Esophagus muscularis mucosa (tissue), 4 donors: ENCODE data around the gene CCL2. TPM values are rescaled to one million over a fixed set of nuclear protein-coding genes. Genes with fewer than 3 reads are reported as not detected.

Experiments
- DNase-seq: peaks from one replicate; pipeline ENCODE4 v3.0.0-alpha.2; 2017; ENCODE audit errors: extremely low spot score
- H3K27ac ChIP-seq, 4 donors: fragments of 200-600 bp; sonication (generic); replicated peaks in 1 of 4; 1 replicate in 3 of 4; 2 replicates in 1 of 4; pipeline ENCODE4 v1.5.1; 2016 to 2019; ENCODE audit warnings: mild to moderate bottlenecking in 1 of 4
- H3K27me3 ChIP-seq, 4 donors: fragments of 200-600 bp; sonication (generic); one replicate each; pipeline versions ENCODE4 v1.5.1 to v1.6.0; 2016 to 2019
- H3K36me3 ChIP-seq, 4 donors: fragments of 200-600 bp; sonication (generic); one replicate each; pipeline ENCODE4 v1.5.1; 2016 to 2019
- H3K4me1 ChIP-seq, 4 donors: fragments of 200-600 bp; sonication (generic); one replicate each; pipeline ENCODE4 v1.5.1; 2016 to 2019
- H3K4me3 ChIP-seq, 4 donors: fragments of 200-600 bp; sonication (generic); 1 replicate in 2 of 4; 2 replicates in 2 of 4; pipeline ENCODE4 v1.5.1; 2016 to 2019; ENCODE audit warnings: mild to moderate bottlenecking in 4 of 4, moderate library complexity in 1 of 4
- H3K9me3 ChIP-seq, 4 donors: fragments of 200-600 bp; sonication (generic); 1 replicate in 3 of 4; 2 replicates in 1 of 4; pipeline ENCODE4 v1.5.1; 2016 to 2019
- EP300 ChIP-seq: sonication (generic); formaldehyde crosslinking; IDR thresholded peaks from one replicate; pipeline ENCODE4 v1.6.1; 2017; ENCODE audit warnings: antibody characterized with exemption
- POLR2A ChIP-seq: fragments of 450-650 bp; IDR thresholded peaks from one replicate; pipeline ENCODE4 v1.6.1; 2017; ENCODE audit warnings: antibody characterized with exemption, moderate library complexity, mild to moderate bottlenecking, low read depth
- POLR2AphosphoS5 ChIP-seq, 2 donors: sonication (generic); formaldehyde crosslinking; IDR thresholded peaks; one replicate each; pipeline ENCODE4 v1.6.1; 2017; ENCODE audit warnings: antibody characterized with exemption in 2 of 2
- WGBS: methylation state at CpG from one replicate; pipeline ENCODE4 v1.1.5; 2018; 5-methylcytosine and 5-hydroxymethylcytosine counted together
- intact Hi-C: fragments of 100-400 bp; cut with DNase I; formaldehyde crosslinking; loops from one replicate; pipeline ENCODE4 v1.15.1; 2023
- total RNA-seq, 4 donors: library from RNA; depleted of rRNA; stranded (reverse); fragments of >200 nt; gene quantifications; one replicate each; pipeline versions ENCODE4 v1.1.0 to v1.2.1, GENCODE V29; 2016
- TF ChIP-seq, protein P1 (sequence below), 3 experiments: fragments of 200-600 bp in 2 of 3; fragments of 450-650 bp in 1 of 3; sonication (generic) in 2 of 3; IDR thresholded peaks; one replicate each; pipeline ENCODE4 v1.5.1; 2017 to 2019; ENCODE audit warnings: antibody characterized with exemption in 3 of 3, mild to moderate bottlenecking in 2 of 3, moderate library complexity in 1 of 3

Gene CCL2
- total RNA-seq, 4 donors from 2014 or later = 7.1 to 514 (median 20.8) TPM

DNA sequence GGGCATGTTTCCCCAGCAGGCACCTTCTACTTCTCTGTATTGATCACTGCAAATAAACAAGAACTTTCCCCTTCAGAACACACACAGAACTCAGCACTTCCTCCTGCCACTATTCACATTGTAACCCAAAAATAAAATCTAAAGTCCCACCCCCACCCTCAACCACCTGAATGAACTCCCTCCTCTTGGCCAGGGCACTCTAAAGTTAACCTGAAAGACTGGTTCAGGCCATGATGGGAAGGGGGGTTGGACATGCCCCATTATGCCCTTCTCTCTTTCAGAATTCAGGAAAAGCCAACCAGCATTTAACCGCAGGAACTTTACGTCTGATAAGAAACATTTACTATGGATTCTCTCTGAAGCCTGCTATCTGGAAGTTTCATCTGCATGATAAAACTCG, 27.4 kb upstream of the CCL2 start:
- TF ChIP-seq, protein P1, sequence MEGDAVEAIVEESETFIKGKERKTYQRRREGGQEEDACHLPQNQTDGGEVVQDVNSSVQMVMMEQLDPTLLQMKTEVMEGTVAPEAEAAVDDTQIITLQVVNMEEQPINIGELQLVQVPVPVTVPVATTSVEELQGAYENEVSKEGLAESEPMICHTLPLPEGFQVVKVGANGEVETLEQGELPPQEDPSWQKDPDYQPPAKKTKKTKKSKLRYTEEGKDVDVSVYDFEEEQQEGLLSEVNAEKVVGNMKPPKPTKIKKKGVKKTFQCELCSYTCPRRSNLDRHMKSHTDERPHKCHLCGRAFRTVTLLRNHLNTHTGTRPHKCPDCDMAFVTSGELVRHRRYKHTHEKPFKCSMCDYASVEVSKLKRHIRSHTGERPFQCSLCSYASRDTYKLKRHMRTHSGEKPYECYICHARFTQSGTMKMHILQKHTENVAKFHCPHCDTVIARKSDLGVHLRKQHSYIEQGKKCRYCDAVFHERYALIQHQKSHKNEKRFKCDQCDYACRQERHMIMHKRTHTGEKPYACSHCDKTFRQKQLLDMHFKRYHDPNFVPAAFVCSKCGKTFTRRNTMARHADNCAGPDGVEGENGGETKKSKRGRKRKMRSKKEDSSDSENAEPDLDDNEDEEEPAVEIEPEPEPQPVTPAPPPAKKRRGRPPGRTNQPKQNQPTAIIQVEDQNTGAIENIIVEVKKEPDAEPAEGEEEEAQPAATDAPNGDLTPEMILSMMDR (IDR thresholded peaks at IDR 0.05) = no peak
- TF ChIP-seq EP300 (no peak), POLR2A (no peak), POLR2AphosphoS5 (IDR thresholded peaks at IDR 0.05) (no peak)
- no peak overlapping the region for H3K27ac ChIP-seq
- H3K4me3 ChIP-seq = no peak overlapping the region
- 90% methylated on average over 3 of the region's 3 CpGs for WGBS
- no peaks in the 10 kb centered on the region for H3K27me3 ChIP-seq
- no peaks in the 10 kb centered on the region for H3K9me3 ChIP-seq
- DNase-seq = no peak
- no peaks in the 10 kb centered on the region for H3K36me3 ChIP-seq
- H3K4me1 ChIP-seq = no peaks in the 10 kb centered on the region
- intact Hi-C loops = no loop called here

DNA sequence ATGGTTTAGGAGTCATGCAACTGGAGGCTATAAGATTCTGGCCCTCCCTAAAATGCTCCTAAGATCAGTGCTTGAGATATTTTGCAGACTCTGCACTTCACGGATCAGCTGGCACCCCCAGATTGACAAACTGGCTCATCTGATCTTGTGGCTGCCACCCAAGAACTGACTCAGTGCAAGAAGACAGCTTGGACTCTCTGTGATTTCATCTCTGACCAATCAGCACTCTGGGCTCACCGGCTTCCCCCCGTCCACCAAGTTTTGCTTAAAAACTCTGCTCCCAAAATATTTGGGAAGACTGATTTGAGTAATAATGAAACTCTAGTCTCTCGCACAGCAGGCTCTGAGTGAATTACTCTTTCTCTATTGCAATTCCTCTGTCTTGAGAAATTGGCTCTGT, 26.3 kb upstream of the CCL2 start:
- WGBS = 72% methylated on average over 4 of the region's 4 CpGs
- Histone ChIP-seq H3K36me3 (no peaks in the 10 kb centered on the region), H3K4me3 (no peak overlapping the region), H3K4me1 (peaks cover 2 to 6% (median 5%) of the 10 kb centered on the region in 4 donors), H3K27ac (no peak overlapping the region), H3K9me3 (no peaks in the 10 kb centered on the region), H3K27me3 (no peaks in the 10 kb centered on the region)
- DNase-seq = no peak
- TF ChIP-seq EP300 (no peak), POLR2A (no peak), POLR2AphosphoS5 (IDR thresholded peaks at IDR 0.05) (no peak)
- TF ChIP-seq, protein P1 (IDR thresholded peaks at IDR 0.05) = no peak
- intact Hi-C loops = no loop called here

DNA sequence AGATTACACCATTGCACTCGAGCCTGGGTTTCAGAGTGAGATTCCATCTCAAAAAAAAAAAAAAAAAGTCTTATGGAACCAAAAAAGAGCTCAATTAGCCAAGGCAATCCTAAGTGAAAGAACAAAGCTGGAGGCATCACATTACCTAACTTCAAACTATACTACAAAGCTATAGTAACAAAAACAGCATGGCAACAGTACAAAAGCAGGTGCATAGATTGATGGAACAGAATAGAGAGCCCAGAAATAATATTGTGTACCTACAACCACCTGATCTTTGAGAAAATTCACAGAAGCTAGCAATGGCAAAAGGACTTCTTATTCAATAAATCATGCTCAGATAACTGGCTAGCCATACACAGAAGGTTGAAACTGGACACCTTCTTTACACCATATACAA, 24.7 kb upstream of the CCL2 start:
- Histone ChIP-seq H3K9me3 (no peaks in the 10 kb centered on the region), H3K4me1 (peaks cover 18 to 22% (median 21%) of the 10 kb centered on the region in 4 donors), H3K4me3 (no peak overlapping the region), H3K27me3 (no peaks in the 10 kb centered on the region), H3K27ac (no peak overlapping the region), H3K36me3 (no peaks in the 10 kb centered on the region)
- no peak for DNase-seq
- TF ChIP-seq EP300 = no peak
- TF ChIP-seq, protein P1 (IDR thresholded peaks at IDR 0.05) = no peak
- no peak for TF ChIP-seq POLR2AphosphoS5 (IDR thresholded peaks at IDR 0.05)
- TF ChIP-seq POLR2A = no peak
- intact Hi-C loops = no loop called here
- WGBS = 71% methylated on average over 1 of the region's 1 CpG

DNA sequence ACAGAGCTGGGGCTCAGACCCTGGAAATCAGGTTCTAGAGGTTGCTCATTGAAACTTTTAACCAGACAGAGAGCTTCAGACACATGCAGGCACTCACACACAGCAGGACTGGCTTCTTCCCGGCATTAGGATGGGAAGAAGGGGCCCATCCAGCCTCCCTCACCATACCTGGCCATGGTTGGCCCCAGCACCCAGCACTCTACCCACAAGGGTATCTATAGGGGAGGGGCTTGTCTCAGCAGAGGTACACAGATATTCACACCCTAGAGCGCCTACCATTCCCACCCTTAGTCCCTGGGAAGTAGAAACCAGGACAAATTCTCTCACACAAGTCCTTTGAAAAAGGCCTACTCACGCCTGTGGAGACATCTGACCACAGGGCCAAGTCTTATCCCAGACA, 20.5 kb upstream of the CCL2 start:
- Histone ChIP-seq H3K27me3 (no peaks in the 10 kb centered on the region), H3K36me3 (no peaks in the 10 kb centered on the region), H3K9me3 (no peaks in the 10 kb centered on the region), H3K27ac (peak overlapping the region; percentile 16 to 76 (median 61)), H3K4me1 (peaks cover 47 to 59% (median 56%) of the 10 kb centered on the region in 4 donors), H3K4me3 (no peak overlapping the region)
- intact Hi-C loops = no loop called here
- DNase-seq = no peak
- 86% methylated on average over 3 of the region's 3 CpGs for WGBS
- TF ChIP-seq POLR2AphosphoS5 (IDR thresholded peaks at IDR 0.05) = no peak
- TF ChIP-seq EP300 = no peak

DNA sequence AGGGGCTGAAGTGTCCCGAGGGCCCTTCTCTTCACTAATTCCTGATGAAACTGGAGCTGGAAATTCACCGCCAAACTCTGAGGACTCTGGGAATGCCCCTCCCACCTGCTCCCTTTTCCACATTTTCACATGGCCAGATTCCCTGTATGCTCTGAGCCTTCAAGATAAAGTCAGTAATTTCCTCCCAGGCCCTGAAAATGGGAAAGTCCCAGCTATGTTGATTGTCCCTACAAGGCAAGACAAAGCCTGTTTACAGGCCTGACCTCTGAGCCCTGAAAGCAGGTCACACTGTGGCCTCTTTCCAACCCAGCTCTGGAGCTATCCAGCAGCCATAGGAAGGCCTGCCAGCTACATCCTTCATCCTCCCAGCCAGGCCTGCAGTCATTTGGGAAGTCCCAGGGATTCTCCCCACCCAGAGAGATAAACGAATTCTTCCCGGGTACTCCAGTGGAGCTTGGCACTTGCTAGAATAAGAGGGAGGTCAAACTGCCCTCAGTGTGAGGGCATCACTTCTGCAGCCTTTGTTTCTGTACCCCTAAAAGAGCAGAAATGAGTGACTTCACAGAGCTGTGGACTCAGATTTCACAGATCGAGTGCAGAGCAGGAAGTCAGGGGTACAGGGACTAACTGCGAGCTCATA, 19.6 kb upstream of the CCL2 start:
- no peaks in the 10 kb centered on the region for H3K9me3 ChIP-seq
- H3K27ac ChIP-seq = peak overlapping the region; percentile 16 to 76 (median 61)
- intact Hi-C loops = no loop called here
- H3K4me3 ChIP-seq = no peak overlapping the region
- DNase-seq = no peak
- no peaks in the 10 kb centered on the region for H3K36me3 ChIP-seq
- peaks cover 55 to 63% (median 60%) of the 10 kb centered on the region in 4 donors for H3K4me1 ChIP-seq
- no peaks in the 10 kb centered on the region for H3K27me3 ChIP-seq
- 58% methylated on average over 4 of the region's 6 CpGs for WGBS
- TF ChIP-seq, protein P1 (IDR thresholded peaks at IDR 0.05) = no peak
- TF ChIP-seq POLR2AphosphoS5 (IDR thresholded peaks at IDR 0.05) = peak in 1 of 2 donors; percentile 58
